Gastrocnemius medialis (tissue), 4 donors: ENCODE data around the gene KCMF1. TPM values are rescaled to one million over a fixed set of nuclear protein-coding genes. Genes with fewer than 3 reads are reported as not detected.

Source experiments
- ATAC-seq, 2 donors: fragments of 150-250 bp; one replicate each; pipeline ENCODE4 v1.9.1; 2016
- DNase-seq, 2 donors: peaks; one replicate each; pipeline ENCODE4 v3.0.0-alpha.2; 2019
- H3K27ac ChIP-seq, 4 donors: fragments of 200-600 bp; sonication (generic); 1 replicate in 1 of 4; 2 replicates in 3 of 4; pipeline ENCODE4 v1.5.1; 2016 to 2018; ENCODE audit warnings: mild to moderate bottlenecking in 2 of 4, moderate library complexity in 1 of 4
- H3K27me3 ChIP-seq, 3 donors: fragments of 200-600 bp; sonication (generic) in 2 of 3; 1 replicate in 1 of 3; 2 replicates in 2 of 3; pipeline versions ENCODE4 v1.5.1 to v1.6.0; 2016 to 2019; ENCODE audit warnings: mild to moderate bottlenecking in 1 of 3, moderate library complexity in 1 of 3
- H3K36me3 ChIP-seq, 2 donors: fragments of 200-600 bp; sonication (generic) in 1 of 2; one replicate each; pipeline ENCODE4 v1.5.1; 2017 to 2018
- H3K4me1 ChIP-seq, 2 donors: fragments of 200-600 bp; sonication (generic) in 1 of 2; one replicate each; pipeline ENCODE4 v1.5.1; 2016 to 2017; ENCODE audit warnings: mild to moderate bottlenecking in 2 of 2
- H3K4me3 ChIP-seq, 4 donors: fragments of 200-600 bp; sonication (generic) in 3 of 4; 1 replicate in 1 of 4; 2 replicates in 3 of 4; pipeline ENCODE4 v1.5.1; 2016 to 2019; ENCODE audit warnings: mild to moderate bottlenecking in 2 of 4
- H3K9me3 ChIP-seq, 3 donors: fragments of 200-600 bp; sonication (generic) in 2 of 3; 1 replicate in 1 of 3; 2 replicates in 2 of 3; pipeline ENCODE4 v1.5.1; 2016 to 2019
- POLR2A ChIP-seq, 2 donors: fragments of 450-650 bp; IDR thresholded peaks; one replicate each; pipeline ENCODE4 v1.6.1; 2017; ENCODE audit warnings: antibody characterized with exemption in 2 of 2, mild to moderate bottlenecking in 2 of 2, moderate library complexity in 2 of 2
- in situ Hi-C, 4 donors: fragments of 200-750 bp; cut with MboI; loops; one replicate each; pipeline versions ENCODE4 v1.15.0 to v1.8.0; 2017; ENCODE audit warnings: low sequenced_read_pairs in 4 of 4
- intact Hi-C: fragments of 100-400 bp; cut with DNase I; formaldehyde crosslinking; loops from one replicate; pipeline ENCODE4 v1.15.1; 2023; ENCODE audit warnings: low total_unique reads
- total RNA-seq, 4 donors: library from RNA; depleted of rRNA; stranded (reverse); fragments of >200 nt; gene quantifications; one replicate each; pipeline versions ENCODE4 v1.1.0 to v1.2.3, GENCODE V29; 2016
- TF ChIP-seq, protein P1 (sequence below), 5 experiments: fragments of 450-650 bp in 3 of 5; fragments of 200-600 bp in 2 of 5; sonication (generic) in 2 of 5; IDR thresholded peaks in 4 of 5; conservative IDR thresholded peaks in 1 of 5; 1 replicate in 4 of 5; 2 replicates in 1 of 5; pipeline ENCODE4 v1.5.1; 2016 to 2019; ENCODE audit warnings: antibody characterized with exemption in 5 of 5, mild to moderate bottlenecking in 3 of 5, moderate library complexity in 3 of 5

The KCMF1 gene
- total RNA-seq, 4 donors from 2014 or later = 158 to 178 (median 165) TPM

DNA sequence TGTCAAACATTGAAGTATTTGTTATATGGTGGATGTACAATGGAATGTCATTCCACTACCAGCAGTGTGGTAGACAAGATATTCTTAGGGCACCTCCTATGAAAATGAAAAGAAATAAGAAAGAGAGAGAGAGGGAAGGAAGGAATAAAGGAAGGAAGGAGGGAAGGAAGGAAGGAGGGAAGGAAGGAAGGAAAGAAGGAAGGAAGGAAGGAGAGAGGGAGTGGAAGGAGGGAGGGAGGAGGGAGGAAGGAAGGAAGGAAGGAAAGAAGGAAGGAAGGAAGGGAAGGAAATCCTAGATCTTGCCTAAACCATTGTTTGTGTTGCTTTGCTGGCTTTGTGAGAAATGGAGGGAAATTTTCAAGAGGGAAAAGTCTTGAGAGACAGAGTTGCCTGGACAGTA lies 112.1 kb downstream of the KCMF1 start:
- no peaks in the 10 kb centered on the region for H3K36me3 ChIP-seq
- intact Hi-C loops = no loop called here
- no peaks in the 10 kb centered on the region for H3K9me3 ChIP-seq
- in situ Hi-C loops = no loop called here
- H3K4me1 ChIP-seq = no peaks in the 10 kb centered on the region
- ATAC-seq (no peak), DNase-seq (no peak)
- no peak overlapping the region for H3K27ac ChIP-seq
- no peak overlapping the region for H3K4me3 ChIP-seq
- no peak for TF ChIP-seq POLR2A (IDR thresholded peaks at IDR 0.05)
- TF ChIP-seq, protein P1, sequence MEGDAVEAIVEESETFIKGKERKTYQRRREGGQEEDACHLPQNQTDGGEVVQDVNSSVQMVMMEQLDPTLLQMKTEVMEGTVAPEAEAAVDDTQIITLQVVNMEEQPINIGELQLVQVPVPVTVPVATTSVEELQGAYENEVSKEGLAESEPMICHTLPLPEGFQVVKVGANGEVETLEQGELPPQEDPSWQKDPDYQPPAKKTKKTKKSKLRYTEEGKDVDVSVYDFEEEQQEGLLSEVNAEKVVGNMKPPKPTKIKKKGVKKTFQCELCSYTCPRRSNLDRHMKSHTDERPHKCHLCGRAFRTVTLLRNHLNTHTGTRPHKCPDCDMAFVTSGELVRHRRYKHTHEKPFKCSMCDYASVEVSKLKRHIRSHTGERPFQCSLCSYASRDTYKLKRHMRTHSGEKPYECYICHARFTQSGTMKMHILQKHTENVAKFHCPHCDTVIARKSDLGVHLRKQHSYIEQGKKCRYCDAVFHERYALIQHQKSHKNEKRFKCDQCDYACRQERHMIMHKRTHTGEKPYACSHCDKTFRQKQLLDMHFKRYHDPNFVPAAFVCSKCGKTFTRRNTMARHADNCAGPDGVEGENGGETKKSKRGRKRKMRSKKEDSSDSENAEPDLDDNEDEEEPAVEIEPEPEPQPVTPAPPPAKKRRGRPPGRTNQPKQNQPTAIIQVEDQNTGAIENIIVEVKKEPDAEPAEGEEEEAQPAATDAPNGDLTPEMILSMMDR (IDR thresholded peaks at IDR 0.05 in 4 of 5, conservative IDR thresholded peaks at IDR 0.05 in 1 of 5) = no peak
- peaks cover 0 to 8% (median 0%) of the 10 kb centered on the region in 3 donors for H3K27me3 ChIP-seq

DNA sequence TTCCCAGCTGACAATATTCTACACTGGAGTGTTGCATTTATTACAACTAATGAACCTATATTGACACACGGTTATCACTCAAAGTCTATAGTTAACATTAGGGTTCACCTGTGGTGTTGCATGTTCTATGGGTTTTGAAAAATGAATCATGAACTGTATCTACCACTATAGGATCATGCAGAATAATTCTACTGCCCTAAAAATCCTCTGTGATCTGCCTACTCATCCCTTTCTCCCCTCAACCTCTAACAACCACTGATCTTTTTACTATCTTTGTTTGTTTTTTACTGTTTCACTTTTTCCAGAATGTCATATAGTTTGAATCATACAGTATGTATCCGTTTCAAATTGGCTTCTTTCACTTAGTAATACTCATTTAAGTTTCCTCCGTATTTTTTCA lies 114.6 kb downstream of the KCMF1 start:
- in situ Hi-C loops = no loop called here
- no peak overlapping the region for H3K27ac ChIP-seq
- TF ChIP-seq, protein P1 (IDR thresholded peaks at IDR 0.05 in 4 of 5, conservative IDR thresholded peaks at IDR 0.05 in 1 of 5) = no peak
- no peak for TF ChIP-seq POLR2A (IDR thresholded peaks at IDR 0.05)
- H3K9me3 ChIP-seq = no peaks in the 10 kb centered on the region
- DNase-seq (no peak), ATAC-seq (no peak)
- H3K4me1 ChIP-seq = no peaks in the 10 kb centered on the region
- no peak overlapping the region for H3K4me3 ChIP-seq
- intact Hi-C loops = no loop called here
- peaks cover 0 to 8% (median 8%) of the 10 kb centered on the region in 3 donors for H3K27me3 ChIP-seq
- no peaks in the 10 kb centered on the region for H3K36me3 ChIP-seq

DNA sequence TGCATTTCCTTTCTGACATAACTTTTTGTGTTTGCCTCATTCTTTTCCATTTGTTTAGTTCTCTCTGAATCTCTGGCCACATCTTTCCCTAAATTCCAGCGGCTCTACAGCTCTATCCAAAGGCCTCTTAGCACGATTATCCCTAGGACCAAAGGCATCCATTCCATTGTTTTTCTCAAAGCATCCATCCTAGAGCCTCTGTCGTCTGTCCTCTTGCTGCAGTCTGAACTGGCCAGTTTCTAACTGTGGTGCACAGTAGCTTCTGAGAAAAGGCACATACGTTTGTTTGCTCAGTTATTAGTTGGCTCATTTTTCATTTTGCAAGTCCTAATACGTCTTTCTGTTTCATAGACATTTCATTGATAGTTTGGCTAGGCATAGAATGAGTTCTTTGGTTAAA lies 116.6 kb downstream of the KCMF1 start:
- intact Hi-C loops = no loop called here

DNA sequence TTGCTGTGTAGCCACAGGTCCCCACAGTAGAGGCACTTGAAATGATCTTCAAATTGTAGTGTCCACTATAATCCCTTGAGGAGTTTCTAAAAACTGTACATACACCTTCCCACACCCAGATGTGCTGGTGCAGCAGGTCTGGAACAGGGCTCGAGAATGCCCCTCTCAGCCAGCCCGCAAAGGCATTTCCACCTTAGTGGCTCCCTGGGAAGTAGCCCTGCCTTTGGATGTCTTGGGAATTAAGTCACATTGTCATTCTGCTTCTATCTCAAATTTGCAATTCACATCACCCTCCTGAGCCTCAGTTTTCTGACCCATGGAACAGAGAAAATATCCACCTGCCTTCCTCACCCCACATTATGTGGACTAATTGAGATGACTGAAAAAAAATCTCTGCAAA lies 118.0 kb downstream of the KCMF1 start:
- TF ChIP-seq, protein P1 (IDR thresholded peaks at IDR 0.05 in 4 of 5, conservative IDR thresholded peaks at IDR 0.05 in 1 of 5) = no peak
- TF ChIP-seq POLR2A (IDR thresholded peaks at IDR 0.05) = no peak
- H3K9me3 ChIP-seq = peaks cover 0 to 7% (median 0%) of the 10 kb centered on the region in 3 donors
- DNase-seq (no peak), ATAC-seq (no peak)
- H3K27ac ChIP-seq = no peak overlapping the region
- in situ Hi-C loops = no loop called here
- intact Hi-C loops = no loop called here
- no peak overlapping the region for H3K4me3 ChIP-seq
- H3K36me3 ChIP-seq = no peaks in the 10 kb centered on the region
- no peaks in the 10 kb centered on the region for H3K4me1 ChIP-seq
- H3K27me3 ChIP-seq = peaks cover 0 to 8% (median 0%) of the 10 kb centered on the region in 3 donors

More for the DNA sequence above, 116.6 kb downstream of the KCMF1 start:
- H3K9me3 ChIP-seq = peaks cover 0 to 4% (median 0%) of the 10 kb centered on the region in 3 donors
- no peak overlapping the region for H3K27ac ChIP-seq
- DNase-seq = no peak
- in situ Hi-C loops = no loop called here
- no peak overlapping the region for H3K4me3 ChIP-seq
- no peaks in the 10 kb centered on the region for H3K4me1 ChIP-seq
- H3K36me3 ChIP-seq = no peaks in the 10 kb centered on the region
- H3K27me3 ChIP-seq = peaks cover 0 to 8% (median 2%) of the 10 kb centered on the region in 3 donors
- TF ChIP-seq, protein P1 (IDR thresholded peaks at IDR 0.05 in 4 of 5, conservative IDR thresholded peaks at IDR 0.05 in 1 of 5) = no peak
- no peak for TF ChIP-seq POLR2A (IDR thresholded peaks at IDR 0.05)
- ATAC-seq = no peak

DNA sequence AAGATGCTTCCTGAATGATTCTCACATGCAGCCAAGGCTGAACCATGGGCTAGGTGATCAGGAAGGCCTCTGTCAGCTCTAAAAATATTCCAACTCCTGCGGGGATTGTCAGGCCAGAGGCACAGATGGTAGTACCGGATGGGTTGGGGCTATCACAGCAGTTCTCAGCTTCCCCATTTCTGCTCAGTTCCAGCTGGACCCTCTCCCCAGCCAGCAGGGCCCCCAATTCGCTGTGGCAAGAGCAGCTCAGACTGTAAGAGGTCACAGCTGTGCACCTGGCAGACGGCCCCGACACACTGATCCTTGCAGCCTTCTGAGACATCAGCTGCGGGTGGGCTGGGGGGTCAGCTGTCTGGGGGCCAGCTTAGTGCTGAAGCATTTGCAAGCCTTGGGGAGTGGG lies 118.6 kb downstream of the KCMF1 start:
- Histone ChIP-seq H3K4me1 (no peaks in the 10 kb centered on the region), H3K4me3 (no peak overlapping the region), H3K27me3 (peaks cover 0 to 8% (median 0%) of the 10 kb centered on the region in 3 donors), H3K27ac (no peak overlapping the region), H3K9me3 (peaks cover 0 to 7% (median 0%) of the 10 kb centered on the region in 3 donors), H3K36me3 (no peaks in the 10 kb centered on the region)
- TF ChIP-seq, protein P1 (IDR thresholded peaks at IDR 0.05 in 4 of 5, conservative IDR thresholded peaks at IDR 0.05 in 1 of 5) = no peak
- no peak for TF ChIP-seq POLR2A (IDR thresholded peaks at IDR 0.05)
- no peak for DNase-seq
- intact Hi-C loops (no loop called here), in situ Hi-C loops (no loop called here)
- ATAC-seq = no peak
